ENCODE results near the gene DEUP1.
"Not testable (repeated sequence)": the region's sequence is repeated elsewhere in the genome, so short reads cannot be mapped to it uniquely, and the experiment has no call there.

The DEUP1 gene

GRCh38 chr11:93368022-93368421, 37.5 kb downstream of the DEUP1 start:
- no peak for ATAC-seq

GRCh38 chr11:93370260-93370659, 39.7 kb downstream of the DEUP1 start:
- ATAC-seq: no peak

- no peak for ATAC-seq
Measured at GRCh38 chr11:93389737-93390136, 59.2 kb downstream of the DEUP1 start.

GRCh38 chr11:93392867-93393266, 62.3 kb downstream of the DEUP1 start:
- no peak for ATAC-seq

GRCh38 chr11:93393386-93393785, 62.8 kb downstream of the DEUP1 start:
- ATAC-seq: no peak

GRCh38 chr11:93394488-93394887, 63.9 kb downstream of the DEUP1 start:
- no peak for ATAC-seq

- ATAC-seq: no peak
Measured at GRCh38 chr11:93396316-93396715, 65.8 kb downstream of the DEUP1 start.

GRCh38 chr11:93403930-93404329, 73.4 kb downstream of the DEUP1 start:
- no peak for ATAC-seq

GRCh38 chr11:93407777-93408401, 77.3 kb downstream of the DEUP1 start:
- no peak for ATAC-seq

- ATAC-seq: no peak
Measured at GRCh38 chr11:93410441-93410840, 79.9 kb downstream of the DEUP1 start.

- no peak for ATAC-seq
Measured at GRCh38 chr11:93411705-93412104, 81.2 kb downstream of the DEUP1 start.

- no peak for ATAC-seq
Measured at GRCh38 chr11:93432247-93432646, 101.7 kb downstream of the DEUP1 start.

- ATAC-seq: not testable (repeated sequence)
Measured at GRCh38 chr11:93443232-93443631, 112.7 kb downstream of the DEUP1 start.

- no peak for ATAC-seq
Measured at GRCh38 chr11:93444617-93445073, 114.1 kb downstream of the DEUP1 start.

- no peak for ATAC-seq
Measured at GRCh38 chr11:93458286-93458685, 127.7 kb downstream of the DEUP1 start.

GRCh38 chr11:93463666-93464065, 133.1 kb downstream of the DEUP1 start:
- not testable (repeated sequence) for ATAC-seq

GRCh38 chr11:93464927-93465540, 134.5 kb downstream of the DEUP1 start:
- no peak for ATAC-seq

- no peak for ATAC-seq
Measured at GRCh38 chr11:93467054-93467453, 136.5 kb downstream of the DEUP1 start.

- no peak for ATAC-seq
Measured at GRCh38 chr11:93468290-93468689, 137.7 kb downstream of the DEUP1 start.

- no peak for ATAC-seq
Measured at GRCh38 chr11:93474123-93474522, 143.6 kb downstream of the DEUP1 start.

- ATAC-seq: no peak
Measured at GRCh38 chr11:93476796-93477195, 146.3 kb downstream of the DEUP1 start.

GRCh38 chr11:93477684-93478234, 147.2 kb downstream of the DEUP1 start:
- no peak for ATAC-seq

- no peak for ATAC-seq
Measured at GRCh38 chr11:93478841-93479240, 148.3 kb downstream of the DEUP1 start.

- ATAC-seq: no peak
Measured at GRCh38 chr11:93480256-93480655, 149.7 kb downstream of the DEUP1 start.

Measured in activated CD4-positive, CD25-positive, alpha-beta regulatory T cell treated with anti-CD3 and anti-CD28 coated beads, Interleukin-2, amount 50 U/mL, for 24 hours (primary cell).